MM.1S (cell line): Measurements from ENCODE around the gene ARID1A.

ENCODE experiments used
- DNase-seq: peaks from one replicate; pipeline ENCODE4 v3.0.0-alpha.2; 2015
- H2AFZ ChIP-seq: fragments of 300-600 bp; sonication (generic); 2 replicates; pipeline ENCODE4 v1.6.0; 2016; ENCODE audit warnings: antibody characterized with exemption, low read length
- H3F3A ChIP-seq: fragments of 300-600 bp; sonication (generic); 2 replicates; pipeline ENCODE4 v1.6.1; 2016; ENCODE audit warnings: mild to moderate bottlenecking, antibody characterized with exemption, low read length, moderate library complexity, mixed read lengths; ENCODE audit not compliant: insufficient read depth
- H3K27ac ChIP-seq: fragments of 300-600 bp; sonication (generic); 2 replicates; pipeline ENCODE4 v1.5.1; 2016; ENCODE audit warnings: mild to moderate bottlenecking, low read length
- H3K27me3 ChIP-seq: fragments of 300-600 bp; sonication (generic); replicated peaks from 2 replicates; pipeline ENCODE4 v1.6.0; 2016; ENCODE audit warnings: low read length; ENCODE audit not compliant: insufficient read depth
- H3K36me3 ChIP-seq: fragments of 300-600 bp; sonication (generic); replicated peaks from 2 replicates; pipeline ENCODE4 v1.6.1; 2016; ENCODE audit warnings: mild to moderate bottlenecking, low read length, mixed read lengths; ENCODE audit not compliant: insufficient read depth
- H3K4me1 ChIP-seq: fragments of 300-600 bp; sonication (generic); 2 replicates; pipeline ENCODE4 v1.6.1; 2016; ENCODE audit warnings: low read length, mixed read lengths
- H3K4me2 ChIP-seq: fragments of 300-600 bp; sonication (generic); 2 replicates; pipeline ENCODE4 v1.6.0; 2016; ENCODE audit warnings: low read depth, low read length
- H3K4me3 ChIP-seq: fragments of 300-600 bp; sonication (generic); 2 replicates; pipeline ENCODE4 v1.5.1; 2016; ENCODE audit warnings: low read length, mixed read lengths
- H3K79me2 ChIP-seq: fragments of 300-600 bp; sonication (generic); 2 replicates; pipeline ENCODE4 v1.6.1; 2016; ENCODE audit warnings: mixed run types, low read length, mixed read lengths
- H3K9ac ChIP-seq: fragments of 300-600 bp; sonication (generic); 2 replicates; pipeline ENCODE4 v1.6.1; 2016; ENCODE audit warnings: low read length, mixed read lengths
- H3K9me2 ChIP-seq: fragments of 300-600 bp; sonication (generic); replicated peaks from 2 replicates; pipeline ENCODE4 v1.6.1; 2016; ENCODE audit warnings: mild to moderate bottlenecking, low read length, mixed read lengths; ENCODE audit not compliant: insufficient read depth
- H3K9me3 ChIP-seq: fragments of 300-600 bp; sonication (generic); replicated peaks from 2 replicates; pipeline ENCODE4 v1.6.1; 2016; ENCODE audit warnings: mild to moderate bottlenecking, low read length, mixed read lengths; ENCODE audit not compliant: insufficient read depth
- H4K20me1 ChIP-seq: fragments of 300-600 bp; sonication (generic); 2 replicates; pipeline ENCODE4 v1.6.1; 2016; ENCODE audit warnings: mild to moderate bottlenecking, low read length, moderate library complexity, mixed read lengths; ENCODE audit not compliant: insufficient read depth
- EZH2 ChIP-seq: fragments of 300-600 bp; sonication (generic); optimal IDR thresholded peaks from 2 replicates; pipeline ENCODE3; 2017; ENCODE audit warnings: low read depth, mild to moderate bottlenecking, antibody characterized with exemption, low read length, mixed read lengths
- EZH2phosphoT487 ChIP-seq: fragments of 300-600 bp; sonication (generic); IDR thresholded peaks from 2 replicates; pipeline ENCODE4 v1.6.1; 2018; ENCODE audit warnings: antibody characterized with exemption, low read length
- TF ChIP-seq, protein P1 (sequence below): fragments of 300-600 bp; sonication (generic); IDR thresholded peaks from 2 replicates; pipeline ENCODE4 v1.5.1; 2016; ENCODE audit warnings: antibody characterized with exemption, low read length, mixed read lengths

Gene ARID1A

DNA sequence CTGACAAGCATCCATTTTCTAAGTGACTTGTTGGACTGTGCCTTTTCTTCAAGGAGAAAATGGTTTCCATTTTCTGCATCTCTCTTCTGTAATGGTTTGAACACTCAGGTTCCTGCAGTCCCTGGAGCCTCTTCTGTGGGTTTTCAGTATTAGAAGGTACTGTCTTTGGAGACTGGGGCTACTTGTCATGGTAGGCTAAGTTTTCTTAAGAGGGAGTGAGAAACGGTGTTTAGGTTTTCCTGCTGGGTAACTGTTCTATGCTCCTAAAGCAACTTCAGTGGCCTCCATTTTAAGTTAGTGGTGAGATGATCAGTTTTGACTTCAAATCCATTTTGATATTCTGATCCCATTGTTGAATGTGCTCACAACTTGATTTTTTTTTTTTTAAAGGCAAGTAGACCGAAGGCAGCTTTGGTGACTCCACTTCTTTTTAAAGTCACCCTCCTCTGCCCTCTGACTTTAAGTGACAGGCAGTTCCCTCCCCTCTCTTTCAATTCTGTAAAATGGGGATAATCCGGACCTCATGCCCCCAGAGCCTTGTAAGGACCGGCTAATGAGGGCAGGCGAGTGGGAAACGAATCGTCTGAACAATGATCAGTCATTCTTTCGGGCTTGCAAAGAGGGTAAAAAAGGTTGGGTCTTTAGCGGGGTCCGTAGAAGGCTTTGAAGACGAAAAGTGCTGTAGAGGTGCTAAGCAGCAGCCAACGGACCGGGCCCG, 1.0 kb upstream of the ARID1A start:
- peak overlapping the region; percentile 89 for H2AFZ ChIP-seq
- H3K27me3 ChIP-seq = no peaks in the 10 kb centered on the region
- no peaks in the 10 kb centered on the region for H4K20me1 ChIP-seq
- peaks cover 23% of the 10 kb centered on the region for H3K4me1 ChIP-seq
- TF ChIP-seq, protein P1, sequence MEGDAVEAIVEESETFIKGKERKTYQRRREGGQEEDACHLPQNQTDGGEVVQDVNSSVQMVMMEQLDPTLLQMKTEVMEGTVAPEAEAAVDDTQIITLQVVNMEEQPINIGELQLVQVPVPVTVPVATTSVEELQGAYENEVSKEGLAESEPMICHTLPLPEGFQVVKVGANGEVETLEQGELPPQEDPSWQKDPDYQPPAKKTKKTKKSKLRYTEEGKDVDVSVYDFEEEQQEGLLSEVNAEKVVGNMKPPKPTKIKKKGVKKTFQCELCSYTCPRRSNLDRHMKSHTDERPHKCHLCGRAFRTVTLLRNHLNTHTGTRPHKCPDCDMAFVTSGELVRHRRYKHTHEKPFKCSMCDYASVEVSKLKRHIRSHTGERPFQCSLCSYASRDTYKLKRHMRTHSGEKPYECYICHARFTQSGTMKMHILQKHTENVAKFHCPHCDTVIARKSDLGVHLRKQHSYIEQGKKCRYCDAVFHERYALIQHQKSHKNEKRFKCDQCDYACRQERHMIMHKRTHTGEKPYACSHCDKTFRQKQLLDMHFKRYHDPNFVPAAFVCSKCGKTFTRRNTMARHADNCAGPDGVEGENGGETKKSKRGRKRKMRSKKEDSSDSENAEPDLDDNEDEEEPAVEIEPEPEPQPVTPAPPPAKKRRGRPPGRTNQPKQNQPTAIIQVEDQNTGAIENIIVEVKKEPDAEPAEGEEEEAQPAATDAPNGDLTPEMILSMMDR = no peak
- TF ChIP-seq EZH2 (no peak), EZH2phosphoT487 (no peak)
- no peaks in the 10 kb centered on the region for H3K36me3 ChIP-seq
- H3F3A ChIP-seq = peaks cover 55% of the 10 kb centered on the region
- peak; percentile 39 for DNase-seq
- peak overlapping the region; percentile 89 for H3K4me2 ChIP-seq
- peak overlapping the region; percentile 91; the same call in 1 of the 2 replicates for H3K27ac ChIP-seq
- H3K9ac ChIP-seq = peak overlapping the region; percentile 82
- H3K79me2 ChIP-seq = peaks cover 55% of the 10 kb centered on the region
- no peaks in the 10 kb centered on the region for H3K9me3 ChIP-seq
- H3K4me3 ChIP-seq = peak overlapping the region; percentile 90
- no peaks in the 10 kb centered on the region for H3K9me2 ChIP-seq

DNA sequence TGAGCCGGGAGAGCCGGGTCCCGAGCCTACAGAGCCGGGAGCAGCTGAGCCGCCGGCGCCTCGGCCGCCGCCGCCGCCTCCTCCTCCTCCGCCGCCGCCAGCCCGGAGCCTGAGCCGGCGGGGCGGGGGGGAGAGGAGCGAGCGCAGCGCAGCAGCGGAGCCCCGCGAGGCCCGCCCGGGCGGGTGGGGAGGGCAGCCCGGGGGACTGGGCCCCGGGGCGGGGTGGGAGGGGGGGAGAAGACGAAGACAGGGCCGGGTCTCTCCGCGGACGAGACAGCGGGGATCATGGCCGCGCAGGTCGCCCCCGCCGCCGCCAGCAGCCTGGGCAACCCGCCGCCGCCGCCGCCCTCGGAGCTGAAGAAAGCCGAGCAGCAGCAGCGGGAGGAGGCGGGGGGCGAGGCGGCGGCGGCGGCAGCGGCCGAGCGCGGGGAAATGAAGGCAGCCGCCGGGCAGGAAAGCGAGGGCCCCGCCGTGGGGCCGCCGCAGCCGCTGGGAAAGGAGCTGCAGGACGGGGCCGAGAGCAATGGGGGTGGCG, 371 bp downstream of the ARID1A start:
- TF ChIP-seq, protein P1 = no peak
- TF ChIP-seq EZH2 = no peak
- no peak for TF ChIP-seq EZH2phosphoT487
- H3K9me2 ChIP-seq = no peaks in the 10 kb centered on the region
- H3K9ac ChIP-seq = peak overlapping the region; percentile 91
- H3F3A ChIP-seq = peaks cover 69% of the 10 kb centered on the region
- no peak for DNase-seq
- H3K27me3 ChIP-seq = no peaks in the 10 kb centered on the region
- H3K9me3 ChIP-seq = no peaks in the 10 kb centered on the region
- H3K79me2 ChIP-seq = peaks cover 69% of the 10 kb centered on the region
- no peaks in the 10 kb centered on the region for H3K36me3 ChIP-seq
- H4K20me1 ChIP-seq = no peaks in the 10 kb centered on the region
- H3K4me3 ChIP-seq = peak overlapping the region; percentile 70
- H3K4me1 ChIP-seq = peaks cover 33% of the 10 kb centered on the region
- H2AFZ ChIP-seq = no peak overlapping the region
- H3K4me2 ChIP-seq = no peak overlapping the region
- H3K27ac ChIP-seq = peak overlapping the region; percentile 84; the same call in 1 of the 2 replicates

DNA sequence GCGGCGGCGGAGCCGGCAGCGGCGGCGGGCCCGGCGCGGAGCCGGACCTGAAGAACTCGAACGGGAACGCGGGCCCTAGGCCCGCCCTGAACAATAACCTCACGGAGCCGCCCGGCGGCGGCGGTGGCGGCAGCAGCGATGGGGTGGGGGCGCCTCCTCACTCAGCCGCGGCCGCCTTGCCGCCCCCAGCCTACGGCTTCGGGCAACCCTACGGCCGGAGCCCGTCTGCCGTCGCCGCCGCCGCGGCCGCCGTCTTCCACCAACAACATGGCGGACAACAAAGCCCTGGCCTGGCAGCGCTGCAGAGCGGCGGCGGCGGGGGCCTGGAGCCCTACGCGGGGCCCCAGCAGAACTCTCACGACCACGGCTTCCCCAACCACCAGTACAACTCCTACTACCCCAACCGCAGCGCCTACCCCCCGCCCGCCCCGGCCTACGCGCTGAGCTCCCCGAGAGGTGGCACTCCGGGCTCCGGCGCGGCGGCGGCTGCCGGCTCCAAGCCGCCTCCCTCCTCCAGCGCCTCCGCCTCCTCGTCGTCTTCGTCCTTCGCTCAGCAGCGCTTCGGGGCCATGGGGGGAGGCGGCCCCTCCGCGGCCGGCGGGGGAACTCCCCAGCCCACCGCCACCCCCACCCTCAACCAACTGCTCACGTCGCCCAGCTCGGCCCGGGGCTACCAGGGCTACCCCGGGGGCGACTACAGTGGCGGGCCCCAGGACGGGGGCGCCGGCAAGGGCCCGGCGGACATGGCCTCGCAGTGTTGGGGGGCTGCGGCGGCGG, 1.0 kb downstream of the ARID1A start:
- peaks cover 75% of the 10 kb centered on the region for H3K79me2 ChIP-seq
- H3K27me3 ChIP-seq = no peaks in the 10 kb centered on the region
- no peak overlapping the region for H2AFZ ChIP-seq
- TF ChIP-seq EZH2 = no peak
- TF ChIP-seq EZH2phosphoT487 = no peak
- TF ChIP-seq, protein P1 = no peak
- H4K20me1 ChIP-seq = no peaks in the 10 kb centered on the region
- DNase-seq = peak; percentile 39
- peaks cover 36% of the 10 kb centered on the region for H3K4me1 ChIP-seq
- H3K27ac ChIP-seq = peak overlapping the region; percentile 84; the same call in 1 of the 2 replicates
- no peaks in the 10 kb centered on the region for H3K9me3 ChIP-seq
- peak overlapping the region; percentile 91 for H3K9ac ChIP-seq
- H3K4me2 ChIP-seq = peak overlapping the region; percentile 37; the same call in 1 of the 2 replicates
- H3K36me3 ChIP-seq = no peaks in the 10 kb centered on the region
- H3K4me3 ChIP-seq = peak overlapping the region; percentile 70
- H3F3A ChIP-seq = peaks cover 72% of the 10 kb centered on the region
- no peaks in the 10 kb centered on the region for H3K9me2 ChIP-seq
